ENCODE measurements around the gene APOBEC3F.

Gene APOBEC3F

DNA sequence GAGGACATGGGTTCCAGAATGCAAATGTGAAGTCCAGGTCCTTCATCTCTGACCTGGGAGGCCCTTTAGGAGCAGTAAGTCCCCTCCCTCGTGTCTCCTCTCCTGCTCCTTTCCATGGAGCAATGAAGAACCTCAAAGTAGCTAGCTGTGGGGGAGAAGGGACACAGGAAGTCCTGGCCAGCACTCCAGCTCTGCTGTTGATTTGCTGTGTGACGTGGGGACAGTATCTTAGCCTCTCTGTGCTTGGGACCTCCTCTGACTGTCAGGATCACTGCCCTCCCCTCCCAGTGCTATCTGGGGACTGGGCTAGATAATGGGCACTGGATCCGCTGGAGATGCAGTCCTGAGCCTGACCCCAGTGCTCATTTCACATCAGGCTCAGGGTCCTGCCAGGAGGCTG is 55.3 kb downstream of the APOBEC3F start:
- DNase-seq = no peak

DNA sequence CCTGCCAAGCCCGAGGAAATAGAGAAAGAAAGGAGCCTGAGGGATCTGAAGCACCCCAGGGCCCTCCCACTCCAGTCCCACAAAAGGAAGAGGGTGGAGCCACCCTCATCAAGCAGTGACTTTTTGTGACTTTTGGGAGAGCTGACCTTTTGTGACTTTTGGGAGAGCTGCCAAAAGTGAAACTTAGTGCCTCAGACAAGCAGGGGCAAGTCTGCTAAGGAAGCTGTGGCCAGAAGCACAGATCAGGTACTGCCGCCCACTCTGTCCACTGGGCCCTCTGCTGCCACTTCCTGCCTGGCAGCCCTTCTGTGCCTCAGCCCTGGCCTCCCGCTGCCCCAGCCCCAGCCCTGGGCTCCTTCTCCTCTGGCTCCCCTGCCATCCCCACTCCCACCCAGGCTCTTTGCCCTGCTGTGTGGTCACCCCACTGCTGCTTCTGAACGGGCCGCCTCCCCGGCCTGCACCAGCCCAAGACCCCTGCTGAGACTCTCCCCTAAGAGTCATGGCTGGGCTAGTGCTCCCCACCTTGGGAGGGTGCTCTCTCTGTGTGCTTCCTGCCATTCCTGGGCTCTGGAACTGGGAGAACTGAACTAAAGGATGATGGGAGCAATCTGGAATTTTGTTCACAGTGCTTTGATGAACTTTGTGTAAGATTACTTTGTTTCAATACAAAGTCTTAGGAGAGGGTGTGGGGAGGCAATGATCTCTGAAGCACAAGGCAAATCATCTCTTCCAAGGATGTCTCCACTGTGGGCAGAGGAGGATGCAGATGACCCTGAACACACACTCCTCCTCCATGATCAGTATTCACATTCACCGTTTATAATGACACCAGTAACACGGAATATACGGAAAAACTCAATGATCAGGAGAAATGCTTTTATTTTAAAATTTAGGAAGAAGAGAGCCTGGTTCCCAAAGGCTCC is 56.7 kb downstream of the APOBEC3F start, which contains the start of gene APOBEC3H:
APOBEC3H (plus strand) TSS at position 147 of the 923 bp plus-strand sequence. CDS start 3,035 bp downstream, outside the sequence.
- DNase-seq = no peak

DNA sequence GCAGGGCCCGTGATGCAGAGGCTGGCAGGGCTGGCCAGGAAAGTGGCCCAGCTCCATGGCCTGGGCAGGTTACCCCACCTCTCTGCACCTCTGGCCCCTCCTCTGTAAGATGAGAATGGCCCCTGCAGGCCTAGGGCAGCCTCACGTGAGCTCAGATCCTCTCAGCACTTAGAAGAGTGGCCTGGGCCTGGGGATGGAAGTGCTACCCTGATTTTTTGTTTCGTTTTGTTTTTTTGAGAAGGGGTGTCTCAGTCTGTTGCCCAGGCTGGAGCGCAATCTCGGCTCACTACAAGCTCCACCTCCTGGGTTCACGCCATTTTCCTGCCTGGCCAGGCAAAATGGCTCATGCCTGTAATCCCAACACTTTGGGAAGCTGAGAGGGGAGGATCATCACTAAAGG is 57.4 kb downstream of the APOBEC3F start:
- no peak for DNase-seq

DNA sequence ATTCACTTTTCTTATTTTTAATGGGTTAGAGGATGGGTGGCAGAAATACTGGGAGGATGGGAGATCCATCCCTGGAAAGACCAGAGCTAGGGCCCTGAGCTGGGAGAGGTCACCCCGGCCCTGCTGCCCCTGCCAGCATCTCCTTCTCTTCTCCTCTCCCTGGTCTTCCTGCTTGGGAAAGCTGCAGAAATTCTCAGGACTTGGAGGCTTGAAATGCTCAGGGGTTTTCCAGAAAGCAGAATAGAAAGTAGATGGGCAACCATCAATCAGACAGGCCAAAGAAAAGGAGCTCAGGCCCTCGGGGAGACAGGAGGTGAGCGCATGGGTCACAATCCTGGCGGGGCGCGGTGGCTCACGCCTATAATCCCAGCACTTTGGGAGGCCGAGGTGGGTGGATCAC is 57.9 kb downstream of the APOBEC3F start:
- no peak for DNase-seq

DNA sequence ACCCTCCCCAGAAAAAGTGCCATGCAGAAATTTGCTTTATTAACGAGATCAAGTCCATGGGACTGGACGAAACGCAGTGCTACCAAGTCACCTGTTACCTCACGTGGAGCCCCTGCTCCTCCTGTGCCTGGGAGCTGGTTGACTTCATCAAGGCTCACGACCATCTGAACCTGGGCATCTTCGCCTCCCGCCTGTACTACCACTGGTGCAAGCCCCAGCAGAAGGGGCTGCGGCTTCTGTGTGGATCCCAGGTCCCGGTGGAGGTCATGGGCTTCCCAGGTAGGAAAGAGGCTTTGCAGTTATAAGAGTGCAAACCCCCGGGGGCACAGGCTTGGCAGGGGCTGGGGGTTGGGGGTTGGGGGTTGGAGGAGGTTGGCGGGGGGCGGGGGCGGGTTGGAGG is 60.6 kb downstream of the APOBEC3F start:
- DNase-seq = no peak

DNA sequence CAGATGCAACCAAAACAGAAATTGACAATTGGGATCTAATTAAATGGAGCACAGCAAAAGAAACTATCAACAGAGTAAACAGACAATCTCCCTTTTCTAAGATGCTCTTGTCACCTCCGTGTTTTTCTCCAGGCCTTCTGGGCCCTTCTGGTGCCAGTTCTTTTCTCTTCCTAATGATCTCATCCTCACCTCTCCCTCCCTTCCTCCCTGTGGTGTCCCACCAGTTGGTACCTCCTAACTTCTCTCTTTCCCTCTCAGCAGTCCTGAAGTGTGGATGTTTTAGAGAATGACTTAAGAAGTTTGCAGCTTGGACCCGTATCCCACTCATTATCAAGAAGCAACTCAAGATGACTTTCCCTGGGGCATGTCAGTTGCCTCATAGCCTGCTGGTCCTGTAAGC is 62.8 kb downstream of the APOBEC3F start:
- DNase-seq = no peak
